Measurements from ENCODE around the gene ITFG2. TPM values are rescaled to one million over a fixed set of nuclear protein-coding genes. Genes with fewer than 3 reads are reported as not detected.

ITFG2 gene
- total RNA-seq, 1 donor from 2014 or later: 41.8 TPM

- no peaks in the 10 kb centered on the region for H3K9me3 Mint-ChIP-seq
- no peak for TF ChIP-seq CTCF (conservative IDR thresholded peaks at IDR 0.05)
- H3K4me3 Mint-ChIP-seq: peak overlapping the region; percentile 85
- H3K27me3 Mint-ChIP-seq: peaks cover 14% of the 10 kb centered on the region
- H3K4me1 Mint-ChIP-seq (ENCODE audit: unreplicated experiment): no peaks in the 10 kb centered on the region
- DNase-seq (ENCODE audit: extremely low spot score, unreplicated experiment): no peak
- peak overlapping the region; percentile 1 for H3K27ac Mint-ChIP-seq
- peaks cover 25% of the 10 kb centered on the region for H3K36me3 Mint-ChIP-seq
These were observed 18.9 kb upstream of the ITFG2 start for GRCh38 chr12:2793561-2793960.

GRCh38 chr12:2794191-2794735 is 18.2 kb upstream of the ITFG2 start:
- Mint-ChIP-seq H3K27ac (peak overlapping the region; percentile 57), H3K4me1 (ENCODE audit: unreplicated experiment) (no peaks in the 10 kb centered on the region), H3K9me3 (no peaks in the 10 kb centered on the region), H3K27me3 (peaks cover 8% of the 10 kb centered on the region), H3K4me3 (peak overlapping the region; percentile 85), H3K36me3 (peaks cover 32% of the 10 kb centered on the region)
- DNase-seq (ENCODE audit: extremely low spot score, unreplicated experiment): no peak
- TF ChIP-seq CTCF (conservative IDR thresholded peaks at IDR 0.05): no peak

- Mint-ChIP-seq H3K4me3 (peak within 1 kb of the TSS; percentile 95), H3K36me3 (peaks cover 38% of the 10 kb centered on the region), H3K27ac (peak within 1 kb of the TSS; percentile 57), H3K27me3 (peaks cover 6% of the 10 kb centered on the region), H3K4me1 (ENCODE audit: unreplicated experiment) (no peaks in the 10 kb centered on the region), H3K9me3 (no peaks in the 10 kb centered on the region)
- TF ChIP-seq CTCF (conservative IDR thresholded peaks at IDR 0.05): no peak
- peak; percentile 87 for DNase-seq (ENCODE audit: extremely low spot score, unreplicated experiment)
These were observed 17.7 kb upstream of the ITFG2 start, which contains the start of gene FKBP4 for GRCh38 chr12:2794736-2795289. FKBP4 (plus strand) TSS chr12:2794970; CDS start chr12:2795140, 170 bp downstream.

GRCh38 chr12:2795291-2796186 is 16.9 kb upstream of the ITFG2 start:
- TF ChIP-seq CTCF (conservative IDR thresholded peaks at IDR 0.05): no peak
- peaks cover 6% of the 10 kb centered on the region for H3K27me3 Mint-ChIP-seq
- H3K4me3 Mint-ChIP-seq: peak overlapping the region; percentile 95
- no peaks in the 10 kb centered on the region for H3K4me1 Mint-ChIP-seq (ENCODE audit: unreplicated experiment)
- DNase-seq (ENCODE audit: extremely low spot score, unreplicated experiment): peak; percentile 79
- peak overlapping the region; percentile 92 for H3K27ac Mint-ChIP-seq
- H3K36me3 Mint-ChIP-seq: peaks cover 45% of the 10 kb centered on the region
- no peaks in the 10 kb centered on the region for H3K9me3 Mint-ChIP-seq

- no peak for TF ChIP-seq CTCF (conservative IDR thresholded peaks at IDR 0.05)
- H3K4me3 Mint-ChIP-seq: peak overlapping the region; percentile 95
- H3K27ac Mint-ChIP-seq: peak overlapping the region; percentile 92
- no peaks in the 10 kb centered on the region for H3K9me3 Mint-ChIP-seq
- no peaks in the 10 kb centered on the region for H3K4me1 Mint-ChIP-seq (ENCODE audit: unreplicated experiment)
- DNase-seq (ENCODE audit: extremely low spot score, unreplicated experiment): no peak
- H3K27me3 Mint-ChIP-seq: peaks cover 6% of the 10 kb centered on the region
- peaks cover 50% of the 10 kb centered on the region for H3K36me3 Mint-ChIP-seq
These were observed 16.2 kb upstream of the ITFG2 start for GRCh38 chr12:2796187-2796666.

Data from type B pancreatic cell (in vitro differentiated cells).